GM19239 (cell line): ENCODE data around the gene C10orf53.

Experiments used
- DNase-seq: peaks from one replicate; pipeline ENCODE4 v3.0.0; 2011; ENCODE audit warnings: low spot score; ENCODE audit not compliant: insufficient read length
- FAIRE-seq: peaks from 2 replicates; lab custom pipeline; 2011; peaks lifted over from hg19 to GRCh38; lab: Jason Lieb, UNC

The C10orf53 gene

GRCh38 chr10:49651917-49652316 lies 27.5 kb upstream of the C10orf53 start:
- FAIRE-seq (no peak), DNase-seq (no peak)

GRCh38 chr10:49652421-49653272 lies 26.8 kb upstream of the C10orf53 start:
- no peak for FAIRE-seq
- DNase-seq, result no peak

- DNase-seq, result no peak
- FAIRE-seq, result no peak
Measured at GRCh38 chr10:49653273-49653929, 26.1 kb upstream of the C10orf53 start.

- no peak for FAIRE-seq
- no peak for DNase-seq
Measured at GRCh38 chr10:49654036-49654693, 25.3 kb upstream of the C10orf53 start.

GRCh38 chr10:49655099-49655498 lies 24.4 kb upstream of the C10orf53 start:
- DNase-seq, result no peak
- no peak for FAIRE-seq

GRCh38 chr10:49656845-49657493 lies 22.5 kb upstream of the C10orf53 start:
- DNase-seq (no peak), FAIRE-seq (no peak)

GRCh38 chr10:49657606-49658005 lies 21.8 kb upstream of the C10orf53 start:
- FAIRE-seq (no peak), DNase-seq (no peak)

GRCh38 chr10:49661140-49661856 lies 18.2 kb upstream of the C10orf53 start:
- FAIRE-seq (no peak), DNase-seq (no peak)

- DNase-seq (no peak), FAIRE-seq (no peak)
Measured at GRCh38 chr10:49662169-49662830, 17.2 kb upstream of the C10orf53 start.

GRCh38 chr10:49663596-49663995 lies 15.9 kb upstream of the C10orf53 start:
- no peak for DNase-seq
- no peak for FAIRE-seq

GRCh38 chr10:49664006-49664841 lies 15.2 kb upstream of the C10orf53 start:
- FAIRE-seq, result no peak
- DNase-seq, result no peak

- FAIRE-seq (no peak), DNase-seq (no peak)
Measured at GRCh38 chr10:49664842-49665355, 14.6 kb upstream of the C10orf53 start.

- FAIRE-seq, result no peak
Measured at GRCh38 chr10:49666054-49666615, 13.3 kb upstream of the C10orf53 start.

GRCh38 chr10:49666685-49667084 lies 12.8 kb upstream of the C10orf53 start:
- FAIRE-seq, result no peak

More at GRCh38 chr10:49666054-49666615, 13.3 kb upstream of the C10orf53 start:
- no peak for DNase-seq

GRCh38 chr10:49667991-49668390 lies 11.5 kb upstream of the C10orf53 start:
- no peak for DNase-seq
- no peak for FAIRE-seq

More at GRCh38 chr10:49666685-49667084, 12.8 kb upstream of the C10orf53 start:
- no peak for DNase-seq

GRCh38 chr10:49668684-49669083 lies 10.8 kb upstream of the C10orf53 start:
- DNase-seq, result no peak
- FAIRE-seq, result no peak

GRCh38 chr10:49678827-49679479 lies 498 bp upstream of the C10orf53 start:
- FAIRE-seq (no peak), DNase-seq (no peak)
